Fibroblast of pulmonary artery (primary cell): ENCODE measurements around the gene ARHGAP6.

Experiments
- DNase-seq: peaks from one replicate; pipeline ENCODE4 v3.0.0-alpha.2; 2010; ENCODE audit warnings: low read depth
- H3K4me3 ChIP-seq: replicated peaks from 2 replicates; pipeline ENCODE4 v1.5.1; 2011; ENCODE audit warnings: low read depth, mild to moderate bottlenecking, control low read depth, low read length, moderate library complexity
- TF ChIP-seq, protein P1 (sequence below): IDR thresholded peaks from 2 replicates; pipeline ENCODE4 v1.5.1; 2011; ENCODE audit warnings: mild to moderate bottlenecking, control low read depth, low read length, inconsistent platforms; ENCODE audit errors: missing control alignments

The ARHGAP6 gene

DNA sequence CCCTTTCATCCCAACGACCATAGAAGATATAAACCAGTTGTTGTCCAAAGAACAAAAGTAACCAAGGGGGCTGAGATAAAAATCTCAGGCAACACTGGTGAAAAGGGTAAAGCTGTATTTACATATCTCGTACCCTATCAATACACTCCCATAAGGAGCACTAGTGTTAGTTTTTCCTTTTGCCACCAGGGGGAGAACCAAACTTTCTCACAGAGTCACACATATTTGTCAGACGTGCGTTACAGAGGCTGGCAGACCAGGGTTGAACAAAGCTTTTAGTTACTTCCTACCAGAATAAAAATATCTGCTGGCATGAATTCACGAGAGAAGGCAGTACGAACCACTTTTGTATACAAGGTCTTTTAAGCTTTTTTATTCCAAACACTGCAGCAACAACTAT, 284.3 kb downstream of the ARHGAP6 start:
- peak; percentile 73 for DNase-seq
- TF ChIP-seq, protein P1, sequence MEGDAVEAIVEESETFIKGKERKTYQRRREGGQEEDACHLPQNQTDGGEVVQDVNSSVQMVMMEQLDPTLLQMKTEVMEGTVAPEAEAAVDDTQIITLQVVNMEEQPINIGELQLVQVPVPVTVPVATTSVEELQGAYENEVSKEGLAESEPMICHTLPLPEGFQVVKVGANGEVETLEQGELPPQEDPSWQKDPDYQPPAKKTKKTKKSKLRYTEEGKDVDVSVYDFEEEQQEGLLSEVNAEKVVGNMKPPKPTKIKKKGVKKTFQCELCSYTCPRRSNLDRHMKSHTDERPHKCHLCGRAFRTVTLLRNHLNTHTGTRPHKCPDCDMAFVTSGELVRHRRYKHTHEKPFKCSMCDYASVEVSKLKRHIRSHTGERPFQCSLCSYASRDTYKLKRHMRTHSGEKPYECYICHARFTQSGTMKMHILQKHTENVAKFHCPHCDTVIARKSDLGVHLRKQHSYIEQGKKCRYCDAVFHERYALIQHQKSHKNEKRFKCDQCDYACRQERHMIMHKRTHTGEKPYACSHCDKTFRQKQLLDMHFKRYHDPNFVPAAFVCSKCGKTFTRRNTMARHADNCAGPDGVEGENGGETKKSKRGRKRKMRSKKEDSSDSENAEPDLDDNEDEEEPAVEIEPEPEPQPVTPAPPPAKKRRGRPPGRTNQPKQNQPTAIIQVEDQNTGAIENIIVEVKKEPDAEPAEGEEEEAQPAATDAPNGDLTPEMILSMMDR, result peak; percentile 62
- H3K4me3 ChIP-seq, result no peak overlapping the region

GRCh38 chrX:11380187-11380844, 285.4 kb downstream of the ARHGAP6 start:
- peak; percentile 38 for DNase-seq
- TF ChIP-seq, protein P1, result no peak
- no peak overlapping the region for H3K4me3 ChIP-seq

GRCh38 chrX:11376163-11376562, 289.6 kb downstream of the ARHGAP6 start:
- TF ChIP-seq, protein P1, result no peak
- no peak overlapping the region for H3K4me3 ChIP-seq
- DNase-seq, result no peak

DNA sequence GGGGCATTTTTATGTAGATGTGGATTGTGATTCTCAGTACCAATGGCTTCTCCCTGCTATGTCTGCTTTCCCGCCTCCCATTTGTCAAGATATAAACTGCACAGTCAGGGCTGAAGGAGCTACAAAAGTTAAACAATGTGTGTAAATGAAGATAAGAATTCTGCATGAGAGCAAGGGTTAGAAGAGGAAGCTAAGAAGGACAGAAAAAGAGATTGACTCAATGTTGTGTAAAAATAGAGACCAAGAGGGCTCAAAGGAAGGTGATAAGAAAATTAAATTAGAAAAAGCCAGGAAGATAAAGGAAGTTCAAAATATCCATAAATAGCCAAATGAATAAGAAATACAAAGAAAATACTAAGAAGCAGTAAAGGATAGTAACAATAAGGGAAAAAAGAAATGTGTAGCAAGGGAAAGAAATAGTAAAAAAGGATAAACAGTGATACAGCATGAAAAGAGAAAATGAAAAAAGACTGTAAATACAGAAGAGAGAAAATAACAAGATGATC, 290.1 kb downstream of the ARHGAP6 start:
- DNase-seq, result no peak
- no peak overlapping the region for H3K4me3 ChIP-seq
- TF ChIP-seq, protein P1, result no peak

DNA sequence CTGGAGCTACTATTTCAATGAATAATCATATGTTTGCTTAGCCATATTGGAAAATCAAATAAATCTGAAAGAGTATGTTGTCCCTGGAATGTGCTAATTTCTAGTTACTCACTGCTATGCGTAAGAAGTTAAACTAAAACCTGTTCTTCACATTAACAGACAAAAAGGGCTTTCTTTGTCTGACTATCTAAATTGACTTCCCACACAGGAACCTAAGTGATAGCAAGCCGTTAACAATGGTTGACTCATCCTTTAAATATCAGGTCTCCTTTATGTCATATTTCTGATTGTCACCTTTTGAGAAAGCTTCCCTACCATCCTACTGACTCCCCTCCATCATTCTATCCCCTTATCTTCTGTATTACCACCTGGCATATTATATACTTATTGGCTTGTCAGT, 291.1 kb downstream of the ARHGAP6 start:
- no peak for DNase-seq
- TF ChIP-seq, protein P1, result no peak
- H3K4me3 ChIP-seq, result no peak overlapping the region

DNA sequence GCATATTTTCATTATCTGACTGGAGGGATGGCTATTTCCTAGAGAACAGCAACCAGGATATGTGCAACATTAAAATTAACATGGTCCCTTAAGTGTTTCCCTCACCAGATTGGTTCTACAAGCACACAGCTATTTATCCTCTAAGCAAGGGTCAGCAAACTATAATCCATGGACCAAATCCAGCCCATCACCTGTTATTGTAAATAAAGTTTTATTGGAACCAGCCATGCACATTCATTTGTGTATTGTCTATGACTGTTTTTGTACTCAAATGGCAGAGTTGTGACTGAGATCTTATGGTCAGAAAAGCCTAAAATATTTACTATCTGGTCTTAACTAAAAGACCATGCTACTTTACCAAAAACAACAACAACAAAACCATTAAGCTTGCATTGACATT, 294.6 kb downstream of the ARHGAP6 start:
- no peak for DNase-seq
- no peak overlapping the region for H3K4me3 ChIP-seq
- TF ChIP-seq, protein P1, result no peak
